ENCODE data around the gene CHCHD1. TPM values are rescaled to one million over a fixed set of nuclear protein-coding genes. Genes with fewer than 3 reads are reported as not detected.
"Not testable (repeated sequence)": the region's sequence is repeated elsewhere in the genome, so short reads cannot be mapped to it uniquely, and the experiment has no call there.

CHCHD1 gene
- polyA plus RNA-seq, 4 donors, result 49.6 to 64.2 (median 50.3) TPM

DNA sequence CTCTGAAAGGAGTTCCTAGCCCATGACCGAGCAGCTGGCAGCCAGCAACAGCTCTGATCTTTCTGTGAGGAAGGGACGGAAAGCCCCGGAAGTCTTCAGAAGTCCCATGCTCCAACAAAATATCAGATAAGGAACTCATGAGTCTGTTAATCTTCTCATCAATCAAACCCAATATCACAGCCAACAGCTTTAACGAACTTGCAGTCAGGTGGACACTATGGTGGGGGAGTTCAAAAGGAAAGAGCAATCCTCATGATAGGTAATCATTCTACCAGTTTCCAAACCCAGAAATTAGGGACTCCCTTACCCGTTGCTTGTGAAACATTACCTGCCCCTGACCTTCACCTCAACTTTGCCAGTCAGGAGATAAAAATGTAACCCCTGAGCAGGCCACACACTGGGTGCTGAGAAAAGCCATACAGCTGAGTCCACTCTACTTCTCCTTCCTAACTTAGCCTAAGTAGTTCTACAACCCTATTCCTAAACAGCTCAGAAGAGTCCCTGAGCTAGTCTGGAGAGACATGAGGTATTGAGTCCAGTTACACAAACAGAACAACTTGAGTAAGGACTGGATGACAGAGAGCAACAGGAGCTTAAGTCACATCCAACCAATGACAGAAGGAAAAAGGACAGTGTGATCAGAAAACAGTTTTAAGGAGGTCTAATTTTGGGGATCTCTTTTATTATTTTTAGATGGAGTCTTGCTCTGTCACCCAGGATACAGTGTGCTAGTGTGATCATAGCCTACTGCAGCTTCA, 27.4 kb downstream of the CHCHD1 start:
- no peak for DNase-seq (ENCODE audit: low read depth in 4 of 4, low spot score in 2 of 4)

DNA sequence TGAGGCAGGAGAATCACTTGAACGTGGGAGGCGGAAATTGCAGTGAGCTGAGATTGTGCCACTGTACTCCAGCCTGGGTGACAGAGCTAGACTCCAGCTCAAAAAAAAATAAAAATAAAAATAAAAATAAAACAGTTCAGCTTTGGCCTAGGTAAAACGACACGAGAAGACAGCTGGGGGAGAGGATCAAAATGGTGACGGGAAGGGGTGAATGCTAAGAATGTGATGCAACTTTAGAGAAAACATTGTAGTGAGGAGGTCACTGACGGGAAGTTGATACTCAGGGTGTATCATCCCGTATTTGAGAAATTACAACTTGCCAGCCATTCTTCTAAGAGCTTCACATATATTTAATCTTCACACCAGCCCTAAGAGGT, 28.5 kb downstream of the CHCHD1 start:
- DNase-seq (ENCODE audit: low read depth in 4 of 4, low spot score in 2 of 4), result no peak

DNA sequence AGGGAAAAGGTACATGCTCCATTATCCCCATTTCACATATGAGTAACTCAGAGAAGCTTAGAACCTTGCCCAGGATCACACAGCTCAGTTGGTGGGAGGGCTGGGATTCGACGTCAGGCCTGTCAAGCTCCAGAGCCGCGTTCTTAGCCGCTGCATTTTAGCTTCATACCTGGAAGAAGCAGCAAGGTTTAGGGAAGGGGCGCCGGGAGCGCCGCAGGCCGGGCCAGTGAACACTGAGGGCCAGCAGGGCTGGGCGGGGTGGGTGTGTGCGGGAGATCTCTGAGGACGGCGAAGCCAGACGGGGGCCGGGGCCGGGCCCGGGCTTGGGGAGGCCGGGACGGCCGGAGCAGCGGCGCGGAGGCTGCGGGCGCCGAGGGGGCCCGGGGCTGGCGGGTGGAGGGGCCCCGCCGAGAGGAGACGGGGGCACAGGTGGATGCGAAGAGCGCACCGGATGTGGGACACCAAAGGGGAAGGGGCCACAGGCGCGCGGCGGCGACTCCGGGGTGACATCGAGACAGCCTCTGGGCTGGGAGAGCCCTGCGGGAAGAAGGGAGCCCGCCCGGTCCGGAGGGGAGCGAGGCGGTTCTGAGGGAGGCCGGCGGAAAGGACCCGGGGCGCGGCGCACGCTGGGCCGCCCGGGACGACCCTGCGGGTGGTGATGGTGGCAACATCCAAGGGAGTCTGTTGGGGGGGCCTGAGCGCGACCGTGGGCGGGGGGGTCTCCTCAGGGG, 29.1 kb downstream of the CHCHD1 start:
- DNase-seq (ENCODE audit: low read depth in 4 of 4, low spot score in 2 of 4), result no peak

DNA sequence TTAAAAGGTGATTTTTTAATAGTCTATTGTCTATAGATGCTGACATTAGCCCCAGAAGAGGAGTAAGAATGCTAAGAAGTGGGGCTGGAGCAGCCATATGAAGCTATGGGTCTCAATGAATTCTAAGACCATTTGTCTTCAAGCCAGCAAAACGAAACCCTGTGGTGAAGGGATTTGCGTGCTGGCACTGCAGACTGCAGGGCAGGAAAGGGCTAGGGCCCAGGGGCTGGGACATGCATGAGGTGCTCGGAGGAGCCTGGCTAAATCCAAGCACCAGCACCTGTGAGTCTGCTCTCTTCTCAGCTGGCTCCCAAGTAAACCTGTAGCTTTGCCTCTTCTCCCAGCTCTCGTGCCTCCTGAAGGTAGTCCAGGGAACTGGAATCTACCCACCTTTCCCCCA, 30.8 kb downstream of the CHCHD1 start:
- DNase-seq (ENCODE audit: low read depth in 4 of 4, low spot score in 2 of 4), result no peak

DNA sequence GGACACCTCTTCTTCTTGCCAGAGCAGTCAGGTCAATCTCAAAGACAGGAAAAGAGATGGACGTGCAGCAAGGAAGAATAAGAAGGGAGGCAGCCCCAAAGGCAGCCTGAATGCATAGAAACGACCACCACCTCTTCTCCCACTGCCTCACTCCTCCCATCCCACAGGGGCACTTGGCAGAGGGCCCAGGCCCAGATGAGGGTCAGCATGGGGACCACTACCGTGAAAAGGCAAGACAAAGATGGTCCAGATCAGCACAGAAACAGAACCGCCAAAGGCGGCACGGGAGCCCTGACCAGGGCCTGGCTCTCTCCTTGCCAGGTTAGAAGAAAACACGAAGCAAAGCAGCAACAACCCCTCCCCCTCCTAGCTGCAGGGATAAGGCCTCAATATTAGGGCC, 31.5 kb downstream of the CHCHD1 start:
- DNase-seq (ENCODE audit: low read depth in 4 of 4, low spot score in 2 of 4), result no peak

DNA sequence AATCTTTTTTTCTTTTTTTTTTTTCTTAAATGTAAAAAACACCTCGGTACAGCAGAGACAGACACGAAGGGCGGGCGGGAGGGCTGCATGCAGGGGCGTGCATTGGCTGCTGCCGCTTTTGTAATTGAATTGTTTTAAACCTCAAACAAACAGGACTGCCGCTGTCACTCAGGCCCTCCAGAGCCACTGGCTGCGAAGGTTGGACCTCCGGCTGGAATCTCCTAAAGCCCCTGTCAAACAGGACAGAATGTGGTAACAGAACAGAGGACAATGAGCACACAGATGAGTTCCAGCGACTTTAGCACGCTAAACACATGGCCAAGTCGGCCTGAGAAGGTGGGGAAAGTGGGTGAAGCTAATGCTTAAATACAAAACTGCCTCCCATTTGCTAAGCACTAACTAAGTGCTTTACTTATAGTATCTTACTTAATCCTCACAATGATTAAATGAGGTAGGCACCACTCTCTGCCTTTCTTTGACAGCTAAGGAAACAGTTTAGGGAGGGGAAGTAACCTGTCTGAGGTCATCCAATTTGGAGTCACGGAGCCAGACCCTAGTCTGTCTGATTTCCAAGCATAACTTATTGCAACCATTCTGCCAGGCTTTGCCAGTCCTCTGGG, 32.5 kb downstream of the CHCHD1 start:
- no peak for DNase-seq (ENCODE audit: low read depth in 4 of 4, low spot score in 2 of 4)

DNA sequence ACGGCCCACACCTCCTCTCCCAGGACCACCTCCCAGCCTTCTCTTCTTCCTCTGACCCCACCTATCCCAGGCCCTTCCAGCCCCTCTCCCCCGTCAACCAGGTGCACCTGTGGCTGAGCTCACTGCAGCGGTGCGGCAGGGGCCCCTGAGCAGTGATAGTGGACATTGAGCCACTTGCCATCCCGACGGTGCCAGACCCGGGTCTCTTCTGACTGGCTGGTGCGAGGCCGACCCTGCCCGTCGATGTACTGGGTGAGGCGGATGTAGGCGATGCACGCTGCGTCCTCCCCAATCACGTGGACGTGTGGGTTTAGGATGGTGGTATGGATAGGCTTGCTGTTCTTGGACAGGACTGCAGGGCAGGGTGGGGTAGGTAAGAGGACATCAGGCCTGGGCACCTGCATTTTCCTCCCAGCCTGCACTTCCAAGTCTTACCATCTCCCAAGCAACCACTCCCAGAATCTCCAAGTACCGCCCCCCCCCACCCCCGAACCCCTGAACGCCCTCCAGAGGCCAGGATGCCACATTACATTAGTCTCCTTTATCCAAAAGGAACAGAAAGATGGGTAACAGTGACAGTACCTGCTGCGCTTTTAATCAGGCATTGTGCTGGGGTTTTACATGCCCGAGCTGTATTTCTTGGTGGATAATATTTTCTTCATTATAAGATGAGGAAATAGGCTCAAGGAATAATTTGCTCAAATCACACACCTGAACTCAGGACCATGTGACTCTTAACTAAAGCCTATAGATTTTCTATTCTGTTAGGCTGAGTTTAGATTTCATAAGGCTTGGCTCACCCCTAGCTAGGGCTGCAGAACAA, 33.3 kb downstream of the CHCHD1 start:
- no peak for DNase-seq (ENCODE audit: low read depth in 4 of 4, low spot score in 2 of 4)

DNA sequence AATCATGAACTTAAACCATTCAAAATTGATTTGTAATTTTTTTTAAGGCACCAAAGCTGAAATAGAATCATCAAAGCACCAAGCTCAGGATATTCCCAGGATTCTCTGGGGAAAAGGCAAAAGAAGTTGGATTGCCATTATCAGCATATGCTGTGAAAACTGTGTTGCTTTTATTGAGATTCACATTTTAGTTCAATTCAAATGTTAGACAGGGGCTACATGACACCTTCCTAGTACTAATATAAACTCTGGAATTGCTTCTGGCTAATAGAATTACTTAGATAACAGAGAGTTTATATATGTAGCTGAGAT, 33.8 kb downstream of the CHCHD1 start:
- no peak for DNase-seq (ENCODE audit: low read depth in 4 of 4, low spot score in 2 of 4)

DNA sequence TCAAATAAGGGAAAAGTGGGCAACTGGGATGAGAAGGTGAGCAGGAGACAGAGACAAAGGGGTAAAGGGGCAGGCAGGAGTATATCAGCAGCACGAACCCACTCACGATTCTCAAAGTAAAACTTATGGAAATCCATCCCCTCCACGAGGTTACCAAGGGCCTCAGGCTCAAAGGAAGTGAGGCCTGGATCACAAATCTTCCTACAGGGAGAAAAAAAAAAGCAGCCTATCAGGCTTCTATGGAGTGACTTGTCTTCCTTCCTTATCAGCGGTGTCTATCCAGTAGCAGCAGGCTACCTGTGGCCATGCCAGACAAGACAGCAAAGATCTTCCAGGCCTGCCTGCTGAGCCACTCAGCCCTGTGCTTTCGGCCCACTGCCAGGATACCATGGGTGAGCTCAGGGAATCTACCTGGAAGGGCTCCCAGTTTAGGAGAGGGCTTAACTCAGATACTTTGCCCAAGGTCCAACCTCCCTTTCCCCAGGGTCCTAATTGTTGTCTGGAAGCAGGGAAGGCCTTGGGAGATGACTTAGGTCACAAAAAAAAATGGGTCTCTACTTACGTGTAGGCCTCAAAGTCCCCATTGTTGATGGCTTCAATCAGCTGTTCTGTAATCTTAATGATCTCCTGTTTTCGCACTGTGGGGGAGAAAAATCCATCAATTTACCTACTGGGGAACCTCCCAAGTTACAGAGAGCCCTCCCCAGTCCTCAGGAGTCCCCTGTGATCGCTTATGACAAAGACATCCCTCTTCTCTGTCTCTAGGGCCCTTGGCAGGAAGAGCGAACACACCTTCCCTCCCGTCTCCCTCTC, 35.3 kb downstream of the CHCHD1 start:
- no peak for DNase-seq (ENCODE audit: low read depth in 4 of 4, low spot score in 2 of 4)

DNA sequence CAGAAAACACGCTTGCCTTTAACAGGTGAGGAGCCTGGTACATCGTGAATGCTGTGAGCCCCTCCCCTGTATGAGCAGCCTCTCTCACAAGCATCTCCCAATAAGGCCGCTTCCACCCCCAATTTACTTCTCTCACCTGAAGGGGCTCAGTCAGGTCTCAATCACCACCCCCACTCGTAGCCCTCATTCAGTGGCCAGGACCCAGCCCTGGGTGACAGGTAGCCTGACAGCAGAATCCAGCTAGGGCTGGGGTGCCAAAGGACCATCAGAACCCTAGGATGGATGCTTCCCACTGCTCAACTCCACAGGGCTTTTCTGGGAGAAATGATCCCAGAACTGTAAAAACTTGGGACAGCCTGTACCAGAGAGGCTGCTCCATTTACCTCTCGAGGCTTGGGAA, 36.0 kb downstream of the CHCHD1 start:
- DNase-seq (ENCODE audit: low read depth in 4 of 4, low spot score in 2 of 4), result no peak

DNA sequence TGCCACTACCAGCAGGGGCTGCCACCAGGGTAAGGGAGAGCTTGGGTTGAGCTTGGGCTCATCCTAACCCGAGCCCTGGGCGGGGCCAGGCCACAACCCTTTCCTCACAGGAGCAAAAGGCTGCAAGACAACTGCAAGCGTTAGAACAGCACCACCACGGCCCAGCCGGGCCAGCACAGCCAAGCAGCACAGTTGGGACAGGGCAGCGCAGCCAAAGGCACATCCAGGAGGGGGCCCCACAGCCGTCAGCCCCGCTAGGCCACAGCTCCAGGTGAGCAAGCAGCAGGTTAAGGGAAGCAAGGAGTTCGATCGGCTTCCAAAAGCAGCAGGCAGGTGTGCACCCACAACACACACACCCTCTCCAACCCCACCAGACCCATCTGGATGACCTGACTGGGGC, 36.6 kb downstream of the CHCHD1 start:
- DNase-seq (ENCODE audit: low read depth in 4 of 4, low spot score in 2 of 4), result no peak

DNA sequence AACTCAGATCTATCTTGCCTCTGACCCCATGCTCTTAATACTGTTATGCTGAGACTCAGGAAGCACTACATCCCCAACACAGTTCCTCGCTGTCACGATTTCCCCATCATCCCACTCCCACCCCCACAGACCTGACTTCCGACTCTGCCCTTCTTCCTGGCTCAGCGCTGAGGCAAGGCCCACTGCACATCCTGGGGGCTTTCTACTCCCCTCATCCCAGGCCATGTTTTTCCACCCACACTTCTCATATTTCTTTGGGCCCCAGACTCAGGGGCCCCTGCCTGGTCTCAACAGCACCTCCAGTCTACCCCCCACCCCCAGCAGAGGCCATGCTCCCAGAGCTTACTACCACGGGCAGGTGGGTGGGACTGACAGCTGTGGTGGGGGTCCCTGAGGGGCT, 37.2 kb downstream of the CHCHD1 start:
- no peak for DNase-seq (ENCODE audit: low read depth in 4 of 4, low spot score in 2 of 4)

DNA sequence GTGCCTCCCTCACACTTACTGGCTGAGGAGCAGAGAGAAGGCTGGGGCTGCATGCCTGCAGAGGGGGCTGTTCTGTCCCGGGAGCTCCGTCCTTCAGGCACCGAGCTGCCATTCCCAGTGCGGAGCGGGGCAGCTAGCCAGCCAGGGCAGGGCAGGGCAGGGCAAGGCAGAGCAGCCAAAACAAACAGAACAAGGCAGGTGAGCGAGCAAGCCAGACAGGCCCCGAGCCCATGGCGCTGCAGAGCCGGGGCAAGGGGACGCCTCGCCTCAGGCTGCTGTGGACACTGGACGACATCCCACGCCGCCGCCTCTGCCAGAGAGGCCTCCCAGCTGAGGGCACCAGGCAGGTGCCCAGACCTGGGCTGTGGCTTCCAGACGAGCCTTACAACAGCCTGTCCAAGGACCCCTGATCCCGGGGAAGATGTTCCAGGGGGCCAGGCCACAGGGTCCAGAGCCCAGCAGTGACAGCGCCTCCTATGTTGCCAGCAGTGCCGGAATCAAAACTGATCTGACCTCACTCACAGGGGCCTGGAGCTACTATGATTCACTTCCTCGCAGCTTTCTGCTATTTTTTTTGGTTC, 37.8 kb downstream of the CHCHD1 start:
- DNase-seq (ENCODE audit: low read depth in 4 of 4, low spot score in 2 of 4), result no peak

DNA sequence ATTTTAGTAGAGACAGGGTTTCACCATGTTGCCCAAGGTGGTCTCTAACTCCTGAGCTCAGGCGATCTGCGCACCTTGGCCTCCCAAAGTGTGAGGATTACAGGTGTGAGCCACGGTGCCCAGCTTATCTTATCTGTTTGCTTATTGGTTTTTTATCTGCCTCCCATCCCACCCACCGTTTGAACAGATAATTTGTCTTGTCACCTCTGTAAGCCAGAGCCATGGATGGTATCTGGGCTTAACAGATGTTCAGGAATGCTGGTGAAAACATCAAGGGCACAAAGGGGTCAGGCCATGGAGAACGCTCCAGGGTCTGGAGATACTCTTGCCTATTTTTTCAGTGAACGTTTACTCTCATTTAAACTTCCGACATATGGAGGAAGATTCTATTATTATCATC, 41.5 kb downstream of the CHCHD1 start:
- DNase-seq (ENCODE audit: low read depth in 4 of 4, low spot score in 2 of 4), result no peak

DNA sequence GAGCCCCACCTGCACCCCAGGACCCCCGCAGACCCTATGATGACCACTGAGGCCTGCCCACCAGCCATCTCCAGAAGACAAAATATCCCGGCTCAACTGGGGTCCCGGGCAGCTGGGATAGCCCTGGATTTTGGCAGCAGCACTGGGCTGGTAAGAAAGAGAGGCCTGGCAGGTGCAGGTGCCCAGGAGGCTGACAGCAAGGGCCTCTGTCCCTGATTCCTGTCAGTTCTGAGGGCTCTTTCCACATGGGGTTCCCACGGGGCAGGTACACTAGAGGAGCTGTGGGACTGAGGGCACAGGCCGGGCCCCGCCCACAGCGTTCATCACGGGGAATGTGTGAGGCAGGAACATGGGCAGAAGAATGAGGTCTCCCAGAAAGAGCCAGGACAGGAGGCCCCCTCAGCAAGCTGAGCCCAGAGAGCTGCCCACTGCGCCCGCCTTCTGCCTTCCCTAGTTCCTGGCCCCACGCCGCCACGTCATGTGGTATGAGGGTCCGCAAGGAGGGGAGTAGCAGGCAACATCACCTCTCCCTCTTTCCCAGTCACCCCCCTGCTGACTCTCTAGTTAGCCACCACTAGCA, 42.4 kb downstream of the CHCHD1 start:
- no peak for DNase-seq (ENCODE audit: low read depth in 4 of 4, low spot score in 2 of 4)

DNA sequence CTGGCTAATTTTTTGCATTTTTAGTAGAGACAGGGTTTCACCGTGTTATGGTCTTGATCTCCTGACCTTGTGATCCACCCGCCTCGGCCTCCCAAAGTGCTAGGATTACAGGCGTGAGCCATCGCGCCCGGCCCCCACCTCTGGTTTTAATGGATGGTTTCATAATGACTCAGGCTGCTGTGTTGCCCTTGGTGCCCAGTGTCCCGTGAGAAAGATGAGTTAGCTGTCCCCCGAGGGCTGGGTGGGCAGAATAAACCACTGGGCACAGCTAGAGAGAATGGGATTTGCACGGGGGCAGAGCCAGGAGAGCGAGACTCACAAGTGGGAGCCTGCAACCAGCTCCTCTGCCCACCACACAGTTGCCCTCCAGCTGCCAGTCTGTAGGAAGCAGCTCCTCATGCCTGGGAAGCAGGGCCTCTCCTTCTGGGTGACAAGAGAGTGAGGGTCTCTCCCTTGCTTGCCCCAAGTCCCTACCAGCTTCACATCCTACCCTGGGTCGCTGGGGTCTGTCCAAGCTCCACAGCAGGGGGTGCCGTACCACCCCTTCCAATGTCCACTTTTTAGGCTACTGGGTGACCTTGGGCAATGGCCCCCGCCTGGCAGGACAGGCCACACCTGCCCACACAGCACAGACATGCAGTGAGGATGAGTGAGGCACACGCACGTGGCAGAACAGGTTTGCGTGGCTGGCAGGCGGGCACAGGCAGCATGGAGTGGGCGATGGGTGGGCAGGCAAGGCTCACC, 45.7 kb downstream of the CHCHD1 start:
- DNase-seq (ENCODE audit: low read depth in 4 of 4, low spot score in 2 of 4), result no peak

DNA sequence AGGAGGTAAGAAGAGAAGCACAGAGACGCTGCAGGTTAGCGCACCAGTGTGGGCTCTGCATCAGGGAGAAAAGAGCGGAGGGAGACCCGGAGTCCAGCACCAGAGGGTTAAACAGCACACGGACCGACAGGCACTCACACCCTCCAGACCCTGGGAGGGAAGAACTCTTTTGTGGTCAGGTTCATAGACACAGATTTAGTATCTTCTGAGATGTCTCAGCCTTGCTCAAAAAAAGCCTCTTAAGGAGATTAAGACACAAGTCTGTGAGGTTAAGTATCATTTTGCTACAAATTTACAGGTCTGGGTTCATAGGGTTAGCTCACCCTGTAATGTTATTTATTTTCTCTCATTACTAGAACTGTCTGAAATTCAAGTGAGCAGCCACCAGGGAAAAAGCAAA, 46.3 kb downstream of the CHCHD1 start:
- DNase-seq (ENCODE audit: low read depth in 4 of 4, low spot score in 2 of 4), result no peak

DNA sequence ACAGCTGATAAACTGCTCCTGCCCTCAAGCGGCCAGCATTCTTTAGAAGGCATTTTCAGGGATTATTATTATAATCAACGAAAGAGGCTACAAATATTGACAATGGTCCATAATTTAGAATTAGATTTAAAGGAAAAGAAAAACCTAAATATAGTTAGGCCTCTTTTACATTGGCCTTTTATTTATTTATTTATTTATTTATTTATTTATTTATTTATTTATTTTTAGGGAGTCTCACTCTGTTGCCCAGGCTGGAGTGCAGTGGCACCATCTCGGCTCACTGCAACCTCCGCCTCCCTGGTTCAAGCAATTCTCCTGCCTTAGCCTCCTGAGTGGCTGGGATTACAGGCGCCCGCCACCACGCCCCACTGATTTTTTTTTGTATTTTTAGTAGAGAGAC, 47.2 kb downstream of the CHCHD1 start:
- DNase-seq (ENCODE audit: low read depth in 4 of 4, low spot score in 2 of 4), result not testable (repeated sequence)

All from left renal cortex interstitium (tissue), 4 donors.